NCI-H1092 (cell line): ENCODE data around the gene LIPF.
"Not testable (repeated sequence)": the region's sequence is repeated elsewhere in the genome, so short reads cannot be mapped to it uniquely, and the experiment has no call there.

Experiments
- DNase-seq: peaks from one replicate; lab custom pipeline; 2025; lab: John Stamatoyannopoulos, UW

The LIPF gene

GRCh38 chr10:88676283-88677060 lies 12.2 kb downstream of the LIPF start:
- DNase-seq = no peak

- no peak for DNase-seq
Observed at GRCh38 chr10:88680958-88681357, 16.7 kb downstream of the LIPF start.

DNA sequence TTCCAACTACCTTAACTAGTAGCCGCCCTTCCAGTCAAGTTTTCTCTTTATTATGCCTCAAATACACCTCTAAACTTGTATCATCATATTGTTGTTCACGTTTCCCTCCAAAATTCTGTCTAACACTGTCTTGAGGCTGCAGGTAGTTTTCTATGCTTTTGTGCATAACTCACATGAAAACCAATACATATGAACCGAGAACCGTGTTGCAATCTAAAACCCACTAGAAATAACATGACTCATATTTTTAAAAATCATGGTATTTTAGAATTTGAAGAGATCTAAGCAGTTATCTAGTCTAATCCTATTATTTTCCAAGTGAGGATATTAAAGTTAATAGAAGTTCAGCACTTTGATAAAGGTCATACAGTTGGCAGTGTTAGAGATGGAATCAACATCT lies 18.2 kb downstream of the LIPF start:
- no peak for DNase-seq

DNA sequence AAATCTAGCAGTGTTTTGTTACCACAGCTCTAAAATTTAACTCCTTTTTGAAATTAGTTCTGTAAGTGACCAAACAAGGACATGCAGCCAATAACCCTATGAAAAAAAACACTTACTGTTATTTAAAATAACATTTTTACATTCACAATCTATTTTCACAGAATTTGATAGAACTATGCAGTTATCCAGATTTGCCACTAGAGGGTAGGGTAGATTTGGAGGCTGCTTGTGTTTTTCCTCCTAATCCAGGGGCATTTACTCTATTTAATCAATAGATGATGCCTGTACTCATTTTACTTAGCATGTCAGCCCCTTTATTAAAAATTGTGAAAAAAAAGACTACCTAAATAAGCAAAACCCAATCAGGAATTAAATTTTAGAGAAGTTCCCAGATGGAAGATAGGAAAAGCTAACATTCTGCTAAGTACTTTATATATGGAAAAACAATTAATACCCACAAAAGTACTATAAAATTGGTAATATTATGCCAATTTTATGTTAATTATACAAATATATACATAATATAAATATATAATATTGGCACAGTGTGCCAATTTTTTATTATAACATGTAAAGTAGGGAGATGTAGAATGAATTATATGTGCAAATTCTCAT lies 23.7 kb downstream of the LIPF start:
- DNase-seq = no peak

GRCh38 chr10:88689366-88689765 lies 25.1 kb downstream of the LIPF start:
- DNase-seq = no peak

- no peak for DNase-seq
Observed at GRCh38 chr10:88693392-88694020, 29.3 kb downstream of the LIPF start.

- DNase-seq = peak; percentile 4
Observed at GRCh38 chr10:88702848-88703597, 38.8 kb downstream of the LIPF start.

DNA sequence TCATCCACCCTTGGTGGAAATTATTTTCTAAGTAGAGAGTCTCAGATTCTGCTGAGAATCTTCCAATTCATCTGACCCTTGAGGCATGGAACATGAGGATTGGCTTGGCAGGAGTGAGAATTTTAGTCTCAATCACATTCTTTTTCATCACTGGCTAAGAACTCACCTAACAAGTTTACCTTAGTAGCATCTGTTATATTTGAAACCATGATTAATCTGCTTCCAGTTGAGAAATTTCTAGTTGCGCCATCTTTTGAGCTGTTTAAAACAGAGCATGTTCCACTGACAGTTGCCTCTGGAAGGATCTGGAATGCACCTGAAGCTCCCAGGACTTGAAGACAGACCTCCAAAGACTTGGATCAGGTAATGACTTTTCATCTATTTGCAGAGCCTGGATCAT lies 41.7 kb downstream of the LIPF start, which contains the start of gene LIPK:
TSS of gene LIPK (plus strand) at position 292 of the 400 bp plus-strand sequence. CDS start 18,295 bp downstream, outside the sequence.
- DNase-seq = no peak

DNA sequence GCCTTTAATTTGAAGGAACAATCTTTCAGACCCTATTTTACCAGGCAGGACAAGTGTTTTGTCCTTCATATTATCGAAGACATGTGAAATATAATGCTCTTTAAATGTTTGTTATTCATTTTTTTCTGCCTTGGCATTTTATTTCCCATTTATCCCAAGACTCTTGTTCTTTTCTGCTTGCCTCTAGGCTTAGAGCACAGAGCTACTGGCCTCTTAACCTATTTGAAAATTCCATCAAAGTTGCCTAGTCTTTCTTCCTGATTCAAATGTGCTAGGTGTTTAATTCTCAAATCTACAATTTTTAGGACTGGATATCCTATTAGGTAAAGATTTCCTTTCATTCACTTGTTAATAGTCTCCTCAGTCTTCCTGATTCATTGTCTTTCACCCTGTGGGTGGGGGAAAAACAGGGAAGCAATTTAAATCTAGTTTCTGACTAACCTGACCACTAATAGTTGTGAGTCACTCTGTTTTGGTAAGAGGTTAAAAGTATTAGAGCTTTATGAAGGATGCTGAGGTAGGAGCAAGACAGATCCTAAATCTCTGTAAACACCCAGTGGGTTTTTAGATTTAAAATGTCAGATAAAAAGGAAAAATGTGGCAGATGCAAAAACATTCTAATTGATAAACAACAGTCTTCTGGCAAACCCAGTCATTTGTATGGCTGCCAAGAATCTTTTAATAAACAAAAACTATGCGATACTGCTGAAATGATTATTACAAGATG lies 43.4 kb downstream of the LIPF start:
- DNase-seq = no peak

- DNase-seq = not testable (repeated sequence)
Observed at GRCh38 chr10:88709361-88709760, 45.1 kb downstream of the LIPF start.

GRCh38 chr10:88715517-88715916 lies 51.3 kb downstream of the LIPF start:
- no peak for DNase-seq

DNA sequence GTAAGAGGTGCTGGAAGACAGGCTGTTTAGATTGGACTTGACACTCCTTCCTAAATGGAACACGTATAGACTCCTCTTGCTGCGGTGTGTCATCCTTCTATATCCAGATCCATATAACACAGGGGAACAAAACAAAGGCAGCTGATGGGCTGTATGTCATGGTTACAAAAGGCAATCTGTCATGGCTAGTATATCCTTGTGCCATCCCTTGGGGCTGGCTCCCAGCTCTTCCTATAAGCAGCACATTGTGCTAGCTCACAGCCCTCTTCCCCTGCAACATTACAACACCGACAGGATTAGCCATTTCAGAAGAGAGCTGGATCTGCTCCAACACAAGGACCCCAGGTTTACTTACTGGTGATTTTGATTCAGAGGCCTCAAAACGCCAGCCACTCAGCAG lies 57.1 kb downstream of the LIPF start:
- DNase-seq = no peak

- DNase-seq = no peak
Observed at GRCh38 chr10:88725798-88726197, 61.6 kb downstream of the LIPF start.

DNA sequence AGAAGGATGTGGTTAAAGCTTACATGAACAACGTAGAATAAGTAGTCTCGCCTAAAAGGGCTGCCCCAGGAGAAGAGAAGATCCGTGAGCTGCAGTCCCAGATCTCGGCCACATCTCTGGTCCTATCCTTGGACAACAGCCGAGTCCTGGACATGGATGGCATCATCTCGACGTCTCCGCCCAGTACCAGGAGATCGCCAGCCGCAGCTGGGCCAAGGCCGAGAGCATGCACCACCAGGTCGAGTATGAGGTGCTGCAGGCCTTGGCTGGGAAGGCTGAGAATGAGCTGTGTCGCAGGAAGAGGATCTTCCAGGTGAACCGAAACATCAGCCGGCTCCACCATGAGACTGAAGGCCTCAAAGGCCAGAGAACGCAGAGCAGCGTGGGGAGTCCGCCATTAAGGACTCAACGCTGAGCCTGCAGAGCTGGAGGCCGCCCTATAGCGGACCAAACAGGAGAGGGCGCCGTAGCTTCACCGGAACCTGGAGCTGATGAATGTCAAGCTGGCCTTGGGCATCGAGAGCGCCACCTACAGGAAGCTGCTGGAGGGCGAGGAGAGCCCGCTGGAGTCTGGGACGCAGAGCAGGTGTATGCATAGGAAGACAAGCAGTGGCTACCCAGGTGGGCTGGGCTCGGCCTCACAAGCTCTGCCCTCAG lies 64.0 kb downstream of the LIPF start:
- no peak for DNase-seq
